Cerebellar nuclear complex (tissue), 1 donor: ENCODE data around the gene PRELID2.
"Not testable (repeated sequence)": the region's sequence is repeated elsewhere in the genome, so short reads cannot be mapped to it uniquely, and the experiment has no call there.

Experiments used
- DNase-seq, 2 experiments: peaks; one replicate each; lab custom pipeline; 2025; lab: John Stamatoyannopoulos, UW

Gene PRELID2

GRCh38 chr5:145834917-145835847, at the start of gene PRELID2:
Gene PRELID2, minus strand, starts transcription at chr5:145835342. Its CDS starts 91 bp downstream, at chr5:145835251.
- no peak for DNase-seq

GRCh38 chr5:145874765-145875164, 39.6 kb upstream of the PRELID2 start:
- no peak for DNase-seq

GRCh38 chr5:145872914-145873313, 37.8 kb upstream of the PRELID2 start, which contains the start of gene GRXCR2:
Gene GRXCR2, minus strand, starts transcription at chr5:145873014. Its CDS starts 46 bp downstream, at chr5:145872968.
- no peak for DNase-seq

GRCh38 chr5:145872486-145872885, 37.3 kb upstream of the PRELID2 start:
- DNase-seq = no peak

- no peak for DNase-seq
Measured at GRCh38 chr5:145869753-145870152, 34.6 kb upstream of the PRELID2 start.

- DNase-seq = no peak
Measured at GRCh38 chr5:145867806-145868205, 32.7 kb upstream of the PRELID2 start.

- not testable (repeated sequence) for DNase-seq
Measured at GRCh38 chr5:145864432-145864831, 29.3 kb upstream of the PRELID2 start.

- DNase-seq = no peak
Measured at GRCh38 chr5:145863003-145863402, 27.9 kb upstream of the PRELID2 start.

- DNase-seq = no peak
Measured at GRCh38 chr5:145859897-145860296, 24.8 kb upstream of the PRELID2 start.

GRCh38 chr5:145859453-145859852, 24.3 kb upstream of the PRELID2 start:
- DNase-seq = no peak

GRCh38 chr5:145858959-145859358, 23.8 kb upstream of the PRELID2 start:
- no peak for DNase-seq

GRCh38 chr5:145856285-145856818, 21.2 kb upstream of the PRELID2 start:
- no peak for DNase-seq

GRCh38 chr5:145855763-145856267, 20.7 kb upstream of the PRELID2 start:
- DNase-seq = no peak

GRCh38 chr5:145854651-145855258, 19.6 kb upstream of the PRELID2 start:
- DNase-seq = no peak

- DNase-seq = no peak
Measured at GRCh38 chr5:145853781-145854376, 18.7 kb upstream of the PRELID2 start.

GRCh38 chr5:145852990-145853389, 17.8 kb upstream of the PRELID2 start:
- no peak for DNase-seq

GRCh38 chr5:145848854-145849253, 13.7 kb upstream of the PRELID2 start:
- DNase-seq = no peak

- no peak for DNase-seq
Measured at GRCh38 chr5:145847499-145848497, 12.7 kb upstream of the PRELID2 start.

GRCh38 chr5:145846081-145846480, 10.9 kb upstream of the PRELID2 start:
- DNase-seq = no peak

GRCh38 chr5:145841299-145841698, 6.2 kb upstream of the PRELID2 start:
- DNase-seq = no peak
